H1 (cell line): Measurements from ENCODE around the gene TOP2B.

ENCODE experiments used
- BCL11A ChIP-seq, 2 experiments: IDR thresholded peaks; one replicate each; pipeline ENCODE4 v1.6.1; 2011; ENCODE audit warnings: low read depth in 2 of 2, low read length in 2 of 2, mild to moderate bottlenecking in 2 of 2
- BRCA1 ChIP-seq: IDR thresholded peaks from 2 replicates; pipeline ENCODE4 v1.6.1; 2012; ENCODE audit warnings: low read depth, low read length, improper control_type of control experiment
- CBX8 ChIP-seq: fragments of 300-800, 300-1000 bp; sonication (generic); IDR thresholded peaks from 2 replicates; pipeline ENCODE4 v1.7.1; 2016; ENCODE audit warnings: low read depth, low read length, borderline replicate concordance
- CEBPB ChIP-seq: IDR thresholded peaks from 2 replicates; pipeline ENCODE4 v1.6.1; 2012; ENCODE audit warnings: low read depth, low read length
- CTCF ChIP-seq, 3 experiments: IDR thresholded peaks; 1 replicate in 2 of 3; 2 replicates in 1 of 3; pipeline versions ENCODE4 v1.5.1 to v1.6.1; 2011; ENCODE audit warnings: low read length in 3 of 3, mild to moderate bottlenecking in 3 of 3, inconsistent platforms in 2 of 3, low read depth in 1 of 3, moderate library complexity in 1 of 3; ENCODE audit not compliant: insufficient read depth in 1 of 3; ENCODE audit errors: control extremely low read depth in 1 of 3
- EP300 ChIP-seq, 2 experiments: IDR thresholded peaks; 1 replicate in 1 of 2; 2 replicates in 1 of 2; pipeline ENCODE4 v1.6.1; 2011 to 2012; ENCODE audit warnings: low read depth in 2 of 2, low read length in 2 of 2, mild to moderate bottlenecking in 2 of 2, borderline replicate concordance in 1 of 2, inconsistent platforms in 1 of 2, moderate library complexity in 1 of 2
- EZH2 ChIP-seq: fragments of 200-600 bp; sonication (generic); IDR thresholded peaks from 2 replicates; pipeline ENCODE4 v1.7.1; 2012; ENCODE audit warnings: low read depth, mild to moderate bottlenecking, moderate library complexity, low read length, inconsistent platforms; ENCODE audit not compliant: severe bottlenecking
- MAX ChIP-seq: IDR thresholded peaks from 2 replicates; pipeline ENCODE4 v1.6.1; 2012; ENCODE audit warnings: inconsistent platforms
- NRF1 ChIP-seq: IDR thresholded peaks from 2 replicates; pipeline ENCODE4 v1.6.1; 2011; ENCODE audit warnings: mild to moderate bottlenecking, low read depth, low read length, improper control_type of control experiment
- POLR2A ChIP-seq, 2 experiments: IDR thresholded peaks; 1 replicate in 1 of 2; 2 replicates in 1 of 2; pipeline ENCODE4 v1.6.1; 2011; ENCODE audit warnings: low read depth in 2 of 2, low read length in 2 of 2, mild to moderate bottlenecking in 2 of 2; ENCODE audit errors: control extremely low read depth in 1 of 2
- POLR2AphosphoS5 ChIP-seq: IDR thresholded peaks from 2 replicates; pipeline ENCODE4 v1.6.1; 2011; ENCODE audit warnings: low read depth, low read length
- RBBP5 ChIP-seq: IDR thresholded peaks from 2 replicates; pipeline ENCODE4 v1.7.1; 2012; ENCODE audit warnings: low read depth, mild to moderate bottlenecking, inconsistent platforms, low read length, moderate library complexity, borderline replicate concordance
- TEAD4 ChIP-seq: IDR thresholded peaks from 2 replicates; pipeline ENCODE4 v1.6.1; 2012; ENCODE audit warnings: low read depth, low read length, inconsistent platforms, mixed read lengths

- no peak for TF ChIP-seq EZH2
- no peak for TF ChIP-seq POLR2AphosphoS5
- no peak for TF ChIP-seq BRCA1
- no peak for TF ChIP-seq POLR2A (IDR thresholded peaks at IDR 0.05; ENCODE audit: control extremely low read depth in 1 of 2, low read depth in 2 of 2, low read length in 2 of 2)
- TF ChIP-seq CEBPB = no peak
- TF ChIP-seq NRF1 = no peak
- TF ChIP-seq CTCF (IDR thresholded peaks at IDR 0.05; ENCODE audit: control extremely low read depth in 1 of 3, insufficient read depth in 1 of 3, low read depth in 1 of 3, low read length in 3 of 3) = no peak
- TF ChIP-seq RBBP5 = no peak
- TF ChIP-seq EP300 (IDR thresholded peaks at IDR 0.05; ENCODE audit: borderline replicate concordance in 1 of 2, low read depth in 2 of 2, low read length in 2 of 2) = no peak
- TF ChIP-seq MAX = no peak
- no peak for TF ChIP-seq TEAD4
- TF ChIP-seq CBX8 = no peak
- TF ChIP-seq BCL11A (IDR thresholded peaks at IDR 0.05; ENCODE audit: low read depth in 2 of 2, low read length in 2 of 2) = no peak
These were observed 101.1 kb downstream of the TOP2B start for GRCh38 chr3:25563601-25564000.
